Adrenal gland (tissue), 12 donors: ENCODE measurements around the gene NHLH2. TPM values are rescaled to one million over a fixed set of nuclear protein-coding genes. Genes with fewer than 3 reads are reported as not detected.

Experiments
- DNase-seq, 7 donors: peaks; one replicate each; pipeline ENCODE4 v3.0.0-alpha.2; 2019 to 2020
- H3K27ac ChIP-seq, 5 donors: fragments of 200-600 bp; sonication (generic) in 4 of 5; 1 replicate in 3 of 5; 2 replicates in 2 of 5; pipeline versions ENCODE4 v1.5.1 to v1.8.0; 2016 to 2020; ENCODE audit warnings: mild to moderate bottlenecking in 1 of 5
- H3K27me3 ChIP-seq: fragments of 200-600 bp; 2 replicates; pipeline ENCODE4 v1.8.0; 2021
- H3K36me3 ChIP-seq, 2 donors: fragments of 200-600 bp; replicated peaks in 1 of 2; 1 replicate in 1 of 2; 2 replicates in 1 of 2; pipeline versions ENCODE4 v1.5.1 to v1.8.0; 2018 to 2022
- H3K4me1 ChIP-seq, 2 donors: fragments of 200-600 bp; replicated peaks in 1 of 2; 1 replicate in 1 of 2; 2 replicates in 1 of 2; pipeline versions ENCODE4 v1.5.1 to v1.8.0; 2018 to 2021
- H3K4me3 ChIP-seq, 4 donors: fragments of 200-600 bp; sonication (generic) in 3 of 4; one replicate each; pipeline ENCODE4 v1.5.1; 2016 to 2018
- H3K9me3 ChIP-seq, 3 donors: fragments of 200-600 bp; sonication (generic) in 1 of 3; replicated peaks in 1 of 3; 1 replicate in 2 of 3; 2 replicates in 1 of 3; pipeline versions ENCODE4 v1.5.1 to v1.8.0; 2016 to 2021
- CTCF ChIP-seq, 6 experiments: fragments of 450-650 bp in 4 of 6; fragments of 200-600 bp in 2 of 6; sonication (generic) in 1 of 6; IDR thresholded peaks; 1 replicate in 5 of 6; 2 replicates in 1 of 6; pipeline versions ENCODE4 v1.5.1 to v1.8.0; 2016 to 2021; ENCODE audit warnings: antibody characterized with exemption in 6 of 6, mild to moderate bottlenecking in 2 of 6, moderate library complexity in 1 of 6
- POLR2A ChIP-seq, 2 donors: fragments of 450-650 bp; IDR thresholded peaks; one replicate each; pipeline ENCODE4 v1.6.1; 2017; ENCODE audit warnings: antibody characterized with exemption in 2 of 2, mild to moderate bottlenecking in 2 of 2, moderate library complexity in 1 of 2
- WGBS, 4 donors: extraction: QIAGEN DNeasy Blood & Tissue Kit in 2 of 4; methylation state at CpG; one replicate each; pipeline versions ENCODE4 v1.1.5 to v1.1.7; 2013 to 2017; 5-methylcytosine and 5-hydroxymethylcytosine counted together
- intact Hi-C, 2 donors: fragments of 100-400 bp; cut with DNase I; formaldehyde crosslinking; loops; one replicate each; pipeline versions ENCODE4 v1.14.1 to v1.15.0; 2022 to 2023
- polyA plus RNA-seq, 3 donors: library from polyadenylated mRNA; stranded (reverse); fragments of 200-250 nt in 2 of 3; fragments of 350-450 nt in 1 of 3; fragmentation: Illumina TruSeq in 1 of 3; extraction: RNeasy Lipid Tissue Mini Kit (QIAGEN cat#74804) in 1 of 3; gene quantifications; one replicate each; pipeline ENCODE4 v1.2.3, GENCODE V29; 2013 to 2014
- total RNA-seq, 9 donors: library from RNA; depleted of rRNA in 4 of 9; stranded (reverse); fragments of >200 nt in 4 of 9; fragments of 120-200 nt in 1 of 9; fragmentation: NEBNext Ultra II Directional in 1 of 9; extraction: Animal tissue kit (Norgen Biotek cat#: 25700) in 1 of 9; gene quantifications; one replicate each; pipeline versions ENCODE4 v1.1.0 to v1.2.4, GENCODE V29; 2013 to 2023
- donor health status: healthy with polysubstance abuse.
- donor health status: Bipolar disorder and iron deficiency.
- donor health status: DM: yes; HTN: yes; CAD: no.
- donor health status: DM: no; HTN: no; CAD: no.
- donor health status: DM: no; HTN: no; CAD: no.
- donor health status: DM: yes; HTN: yes; CAD: no.

NHLH2 gene
- total and polyA plus RNA-seq, 12 donors, result not detected

DNA sequence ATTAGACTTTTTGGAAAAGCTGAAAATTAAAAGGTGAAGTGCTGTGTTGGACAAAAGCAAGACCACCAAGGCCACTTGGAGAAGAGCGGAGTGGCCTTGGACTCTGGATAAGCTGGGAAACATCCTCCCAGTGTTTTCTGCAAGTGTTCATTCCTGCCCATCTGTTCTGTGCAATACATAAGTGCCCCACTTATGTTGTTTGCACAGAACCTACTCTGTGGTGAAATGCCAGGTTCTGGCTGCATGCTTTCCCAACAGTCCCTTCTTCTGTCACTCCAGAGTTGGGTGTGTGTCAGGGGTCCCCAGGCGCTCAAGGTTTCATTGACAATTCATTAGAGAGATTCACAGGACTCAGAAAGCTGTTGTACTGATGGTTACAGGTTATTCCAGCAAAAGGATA is 30.3 kb downstream of the NHLH2 start:
- no peak overlapping the region for H3K27ac ChIP-seq
- H3K4me3 ChIP-seq, result no peak overlapping the region
- intact Hi-C loops, result no loop called here
- H3K36me3 ChIP-seq, result no peaks in the 10 kb centered on the region
- H3K27me3 ChIP-seq, result no peaks in the 10 kb centered on the region
- H3K4me1 ChIP-seq, result peaks cover 6% of the 10 kb centered on the region in 2 donors
- no peaks in the 10 kb centered on the region for H3K9me3 ChIP-seq
- TF ChIP-seq POLR2A (IDR thresholded peaks at IDR 0.05), result no peak
- 86 to 94% (median 90%) methylated on average over 2 of the region's 2 CpGs for WGBS, 4 donors
- DNase-seq, result no peak

GRCh38 chr1:115809847-115810246 is 31.1 kb downstream of the NHLH2 start:
- Histone ChIP-seq H3K27me3 (no peaks in the 10 kb centered on the region), H3K9me3 (no peaks in the 10 kb centered on the region), H3K4me1 (no peaks in the 10 kb centered on the region), H3K36me3 (no peaks in the 10 kb centered on the region), H3K27ac (no peak overlapping the region), H3K4me3 (no peak overlapping the region)
- no peak for DNase-seq
- 72 to 87% (median 84%) methylated on average over 2 of the region's 2 CpGs for WGBS, 4 donors
- TF ChIP-seq CTCF (IDR thresholded peaks at IDR 0.05), result no peak
- no peak for TF ChIP-seq POLR2A (IDR thresholded peaks at IDR 0.05)
- intact Hi-C loops, result loop anchor here (5.0 kb wide), 2 partner anchors 167 to 172 kb away; partner anchors contain the start of gene SLC22A15 (in 1 of the 2)

DNA sequence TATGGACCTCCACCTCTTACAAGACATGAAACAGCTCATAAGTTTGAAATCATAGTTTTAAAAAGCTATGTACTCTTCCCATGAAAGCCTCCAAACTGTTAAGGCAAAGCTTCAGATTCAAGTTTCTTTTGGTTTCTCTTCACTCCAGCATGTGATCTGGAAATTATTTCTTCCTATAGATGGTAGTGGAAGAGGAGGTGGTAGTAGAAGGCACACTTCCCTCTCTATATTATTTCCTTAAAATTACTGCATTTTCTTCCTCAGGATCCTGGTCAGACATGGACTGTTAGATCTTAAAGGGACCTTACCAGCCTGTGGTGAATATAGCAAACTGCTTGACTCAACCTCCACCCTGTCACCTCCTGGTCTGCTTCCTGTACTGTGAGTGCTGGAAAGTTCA is 31.9 kb downstream of the NHLH2 start:
- intact Hi-C loops, result loop anchor here (5.0 kb wide), 2 partner anchors 168 to 173 kb away; partner anchors contain the start of gene SLC22A15 (in 1 of the 2)
- H3K36me3 ChIP-seq, result no peaks in the 10 kb centered on the region
- no peaks in the 10 kb centered on the region for H3K4me1 ChIP-seq
- TF ChIP-seq POLR2A (IDR thresholded peaks at IDR 0.05) (no peak), CTCF (IDR thresholded peaks at IDR 0.05) (no peak)
- H3K27ac ChIP-seq, result no peak overlapping the region
- DNase-seq, result no peak
- H3K9me3 ChIP-seq, result no peaks in the 10 kb centered on the region
- H3K4me3 ChIP-seq, result no peak overlapping the region
- no peaks in the 10 kb centered on the region for H3K27me3 ChIP-seq

DNA sequence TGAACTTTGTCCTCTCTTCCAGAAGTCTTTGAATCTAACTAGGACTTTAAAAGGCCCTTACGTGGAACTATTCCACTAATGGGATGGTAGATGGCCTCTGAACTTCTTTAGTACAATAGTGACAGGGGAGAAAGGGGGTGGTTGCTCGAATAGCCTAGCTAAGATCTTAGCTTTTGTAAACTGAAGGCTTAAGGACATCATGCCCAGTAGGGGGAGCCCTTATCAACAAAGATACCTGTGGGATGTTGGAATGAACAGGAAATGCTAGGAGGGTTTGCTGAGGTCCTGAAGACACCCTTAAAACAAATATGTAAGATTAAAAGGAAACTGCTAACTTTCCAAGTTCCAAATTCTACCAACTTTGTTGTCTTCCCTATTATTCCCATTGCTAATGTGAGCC is 33.2 kb downstream of the NHLH2 start:
- Histone ChIP-seq H3K27me3 (no peaks in the 10 kb centered on the region), H3K27ac (no peak overlapping the region), H3K4me3 (no peak overlapping the region), H3K36me3 (no peaks in the 10 kb centered on the region), H3K9me3 (no peaks in the 10 kb centered on the region), H3K4me1 (no peaks in the 10 kb centered on the region)
- intact Hi-C loops, result loop anchor here (5.0 kb wide), 2 partner anchors 170 to 175 kb away; partner anchors contain the start of gene SLC22A15 (in 1 of the 2)
- WGBS, 4 donors, result 0 to 17% (median 2%) methylated on average over 2 of the region's 2 CpGs
- DNase-seq, result peak; percentile 49 to 81 (median 70)
- TF ChIP-seq POLR2A (IDR thresholded peaks at IDR 0.05) (no peak), CTCF (IDR thresholded peaks at IDR 0.05) (peak; percentile 62 to 71 (median 67))

DNA sequence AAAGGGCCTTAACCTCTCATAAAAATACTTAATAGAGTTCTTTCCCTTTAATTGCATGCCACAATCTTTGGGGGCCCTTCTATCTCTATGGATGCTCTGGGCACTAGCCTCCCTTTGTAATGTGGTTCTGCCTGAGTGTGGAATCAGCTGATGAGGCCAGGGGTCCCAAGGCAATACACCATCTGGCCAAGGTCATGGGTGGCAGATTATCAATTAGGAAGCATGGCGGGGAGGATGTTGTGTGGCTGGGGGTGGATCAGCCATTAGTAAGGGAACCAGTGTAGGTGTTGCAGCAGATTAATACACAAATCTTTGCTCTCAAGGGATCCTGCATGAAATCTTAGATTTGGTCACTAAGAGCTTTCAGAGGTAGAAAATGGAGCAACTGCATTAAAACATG is 35.3 kb downstream of the NHLH2 start:
- 91 to 100% (median 96%) methylated on average over 1 of the region's 1 CpG for WGBS, 4 donors
- H3K36me3 ChIP-seq, result no peaks in the 10 kb centered on the region
- no peak for DNase-seq
- H3K27me3 ChIP-seq, result no peaks in the 10 kb centered on the region
- H3K27ac ChIP-seq, result no peak overlapping the region
- no peaks in the 10 kb centered on the region for H3K9me3 ChIP-seq
- intact Hi-C loops, result loop anchor here (5.0 kb wide), 2 partner anchors 172 to 177 kb away; partner anchors contain the start of gene SLC22A15 (in 1 of the 2)
- TF ChIP-seq POLR2A (IDR thresholded peaks at IDR 0.05), result no peak
- no peak for TF ChIP-seq CTCF (IDR thresholded peaks at IDR 0.05)
- H3K4me3 ChIP-seq, result no peak overlapping the region
- no peaks in the 10 kb centered on the region for H3K4me1 ChIP-seq
